Measurements from ENCODE around the gene STYX.

The STYX gene, protein sequence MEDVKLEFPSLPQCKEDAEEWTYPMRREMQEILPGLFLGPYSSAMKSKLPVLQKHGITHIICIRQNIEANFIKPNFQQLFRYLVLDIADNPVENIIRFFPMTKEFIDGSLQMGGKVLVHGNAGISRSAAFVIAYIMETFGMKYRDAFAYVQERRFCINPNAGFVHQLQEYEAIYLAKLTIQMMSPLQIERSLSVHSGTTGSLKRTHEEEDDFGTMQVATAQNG

GRCh38 chr14:52729925-52730708 is at the start of gene STYX:
Gene STYX (plus strand): TSS chr14:52730166. CDS start chr14:52730475, 309 bp downstream.
- peak; percentile 89 to 98 (median 96) for DNase-seq

GRCh38 chr14:52683985-52684520 is 45.9 kb upstream of the STYX start:
- no peak for DNase-seq

GRCh38 chr14:52686176-52686575 is 43.8 kb upstream of the STYX start:
- DNase-seq: no peak

DNA sequence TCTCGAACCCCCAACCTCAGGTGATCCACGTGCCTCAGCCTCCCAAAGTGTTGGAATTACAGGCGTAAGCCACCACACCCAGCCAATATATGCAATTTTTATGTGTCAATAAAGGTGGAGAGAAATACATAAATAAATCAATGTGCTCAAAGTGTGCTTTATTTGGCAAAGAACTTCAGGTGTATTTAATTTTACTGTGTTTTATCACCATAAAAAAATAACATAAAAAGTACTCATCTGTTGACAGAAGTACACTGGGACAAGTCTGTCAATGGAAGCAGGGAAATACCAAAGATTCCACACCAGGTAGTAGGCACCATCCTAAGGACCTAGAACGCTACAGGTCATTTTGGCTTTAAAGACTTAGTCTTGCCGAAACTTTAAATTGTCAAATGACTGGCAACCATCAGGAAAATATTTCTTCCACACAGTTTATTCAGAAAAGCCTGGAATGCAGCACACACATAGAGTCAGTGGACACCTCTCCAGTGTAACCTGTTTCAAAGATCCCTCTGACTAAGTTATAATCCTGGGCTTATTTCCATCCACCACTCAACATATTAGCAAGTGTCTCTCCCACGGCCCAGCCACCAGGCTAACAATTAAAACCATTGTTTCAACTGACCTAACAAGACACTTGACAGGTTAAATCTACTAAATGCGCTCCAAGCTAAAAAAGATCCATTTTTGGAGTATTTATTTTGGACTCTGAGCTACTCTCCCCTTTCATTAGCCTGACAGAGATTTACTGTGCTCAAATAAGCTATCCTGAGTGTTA is 38.8 kb upstream of the STYX start:
- DNase-seq: no peak

- DNase-seq: no peak
Observed at GRCh38 chr14:52692248-52692962, 37.6 kb upstream of the STYX start.

DNA sequence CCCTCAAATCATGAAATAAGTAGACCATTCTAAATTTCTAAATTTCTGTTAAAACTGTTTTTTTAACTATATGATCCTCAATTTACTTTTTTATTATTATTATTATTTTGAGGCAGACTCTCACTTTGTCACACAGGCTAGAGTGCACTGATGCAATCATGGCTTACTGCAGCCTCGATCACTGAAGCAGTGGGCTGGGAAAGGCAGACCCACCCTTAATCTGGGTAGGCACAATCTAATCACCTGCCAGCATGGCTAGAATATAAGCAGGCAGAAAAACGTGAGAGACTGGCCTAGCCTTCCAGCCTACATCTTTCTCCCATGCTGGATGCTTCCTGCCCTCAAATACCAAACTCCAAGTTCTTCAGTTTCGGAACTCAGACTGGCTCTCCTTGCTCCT is 36.9 kb upstream of the STYX start:
- no peak for DNase-seq

- no peak for DNase-seq
Observed at GRCh38 chr14:52693532-52693931, 36.4 kb upstream of the STYX start.

GRCh38 chr14:52694761-52695480 is 35.0 kb upstream of the STYX start:
- peak in 3 of 4 experiments; percentile 6 to 37 (median 21) for DNase-seq

DNA sequence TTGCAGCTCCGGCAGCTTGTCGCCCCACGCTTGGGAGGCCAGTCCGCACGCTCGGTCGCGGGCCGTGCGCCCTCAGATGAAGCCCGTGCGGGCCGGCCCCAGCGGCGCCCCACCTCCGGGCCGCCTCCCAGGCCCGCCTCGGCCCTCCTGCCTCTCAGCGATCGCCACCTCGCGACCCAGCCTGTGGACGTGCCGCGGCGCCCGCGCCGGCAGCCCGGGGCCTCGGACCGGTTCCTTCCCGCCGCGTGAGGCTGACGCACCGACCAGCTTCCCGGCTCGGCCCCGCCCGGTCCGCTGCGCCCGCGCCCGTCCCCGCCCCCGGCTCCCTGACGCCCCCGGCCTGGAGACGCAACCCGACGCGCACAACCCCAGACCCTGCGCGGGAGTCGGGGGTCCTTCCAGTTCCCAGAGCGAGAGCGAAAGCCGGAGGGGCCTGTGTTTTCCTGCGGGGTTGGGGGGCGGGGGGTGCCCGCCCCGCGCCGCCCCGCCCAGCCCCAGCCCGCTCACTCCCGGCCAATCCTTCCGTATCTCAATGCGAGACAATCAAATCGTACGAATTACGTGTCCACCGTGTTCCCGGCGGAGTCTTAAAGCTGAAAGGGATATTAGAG is 34.4 kb upstream of the STYX start, which contains the start of gene ERO1A:
ERO1A (minus strand) TSS at position 78 of the 611 bp plus-strand sequence; CDS start at position 1, 77 bp downstream.
- DNase-seq: peak; percentile 17 to 44 (median 26)

DNA sequence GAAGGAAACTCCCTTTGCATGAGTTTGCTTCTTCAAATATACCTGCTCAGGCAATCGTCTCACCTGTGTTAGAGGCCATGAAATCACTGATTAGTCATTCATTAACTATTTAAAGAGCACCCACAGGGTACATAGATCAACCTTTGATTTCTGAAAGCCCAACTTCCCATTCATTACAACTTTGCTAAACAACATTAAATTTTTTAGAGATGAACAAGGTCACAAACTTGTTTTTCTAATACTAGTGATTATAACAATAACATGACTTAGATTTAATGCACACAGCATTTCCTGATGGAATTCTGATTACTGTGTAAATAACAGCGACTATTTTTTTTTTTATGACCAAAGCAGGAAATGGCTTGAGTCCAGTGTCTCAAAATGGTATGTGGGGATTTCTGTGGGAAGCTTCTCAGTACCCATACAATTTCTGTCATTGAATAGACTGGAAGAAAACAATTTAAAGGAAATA is 29.2 kb upstream of the STYX start:
- no peak for DNase-seq

- DNase-seq: no peak
Observed at GRCh38 chr14:52701223-52701622, 28.7 kb upstream of the STYX start.

DNA sequence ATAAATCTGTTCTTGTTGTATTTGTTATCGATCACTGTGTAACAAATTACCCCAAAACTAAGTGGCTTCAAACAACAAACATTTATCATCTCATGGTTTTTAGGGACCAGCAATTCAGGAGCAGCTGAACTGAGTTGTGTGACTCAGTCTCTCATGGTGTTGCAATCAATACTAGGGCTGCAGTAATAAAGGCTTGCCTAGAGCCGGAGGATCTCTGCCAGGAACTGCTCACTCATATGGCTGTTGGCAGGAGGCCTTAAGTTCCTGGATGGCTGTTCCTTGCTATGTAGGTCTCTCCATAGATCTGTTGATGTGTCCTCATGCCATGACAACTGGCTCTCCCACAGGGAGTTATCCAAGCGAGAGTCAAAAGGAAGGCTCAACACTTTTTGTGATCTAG is 26.7 kb upstream of the STYX start:
- DNase-seq: no peak

- no peak for DNase-seq
Observed at GRCh38 chr14:52703664-52704063, 26.3 kb upstream of the STYX start.

DNA sequence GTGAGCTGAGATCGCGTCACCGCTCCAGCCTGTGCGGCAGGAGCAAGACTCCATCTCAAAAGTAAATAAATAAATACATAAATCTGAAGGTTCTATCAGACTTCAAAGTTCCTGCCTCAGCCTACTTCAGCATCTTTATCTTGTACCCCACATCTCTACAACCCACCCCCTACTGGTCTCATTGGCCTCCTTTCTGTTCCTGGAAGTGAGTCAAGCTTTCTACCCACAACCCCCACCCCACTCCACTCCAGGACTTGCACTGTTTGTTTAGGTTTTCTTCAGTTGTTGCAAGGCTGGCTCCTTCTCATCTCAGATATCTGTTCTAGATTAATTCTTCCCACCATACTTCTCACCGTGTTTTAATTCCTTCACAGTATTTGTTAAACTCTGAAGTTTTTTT is 23.7 kb upstream of the STYX start:
- DNase-seq: no peak

DNA sequence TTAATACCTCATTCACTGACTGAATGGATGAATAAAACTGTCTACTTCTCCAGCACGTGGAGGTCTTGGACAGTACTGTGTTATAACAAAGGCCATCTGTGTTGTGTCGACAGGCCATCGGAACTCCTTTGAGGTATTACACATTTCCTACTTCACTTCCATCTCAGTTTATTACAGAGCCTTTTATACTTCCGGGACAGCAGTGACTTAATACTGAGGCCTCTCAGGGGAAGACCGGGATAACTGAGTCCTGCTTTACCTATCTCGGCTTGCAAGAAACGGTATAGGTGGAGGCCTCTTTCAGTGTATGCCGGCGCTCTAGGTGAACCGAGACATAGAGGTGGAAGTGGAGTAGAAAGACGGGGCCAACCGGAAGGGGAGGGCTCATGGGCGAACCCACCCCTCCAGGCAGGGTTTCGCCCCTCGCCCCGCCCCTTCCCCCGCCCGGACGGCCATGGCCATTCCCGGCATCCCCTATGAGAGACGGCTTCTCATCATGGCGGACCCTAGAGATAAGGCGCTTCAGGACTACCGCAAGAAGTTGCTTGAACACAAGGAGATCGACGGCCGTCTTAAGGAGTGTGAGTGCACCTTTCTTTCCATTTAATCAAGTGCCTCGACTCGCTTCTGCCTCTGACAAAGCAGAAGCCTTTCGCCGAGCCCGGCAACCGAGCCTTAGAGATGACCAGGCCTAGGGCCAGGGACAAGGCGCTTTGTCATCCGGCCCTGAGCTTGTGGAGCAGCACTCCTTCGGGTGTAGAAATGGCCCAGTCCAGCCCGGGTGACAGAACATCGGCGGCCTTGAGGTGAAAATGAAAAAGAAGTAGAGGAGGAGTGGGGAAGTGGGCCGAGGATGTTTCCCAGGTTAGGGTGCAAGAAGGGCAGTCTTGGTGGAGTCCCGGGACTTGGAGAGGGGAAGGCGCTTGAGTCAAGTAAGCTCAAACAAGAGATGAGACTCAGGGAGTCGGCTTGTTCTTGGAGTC is 23.0 kb upstream of the STYX start, which contains the start of gene PSMC6:
PSMC6 (plus strand) TSS at position 477 of the 983 bp plus-strand sequence; CDS start at position 497, 20 bp downstream.
- peak; percentile 78 to 95 (median 87) for DNase-seq

- DNase-seq: no peak
Observed at GRCh38 chr14:52711666-52712065, 18.3 kb upstream of the STYX start.

DNA sequence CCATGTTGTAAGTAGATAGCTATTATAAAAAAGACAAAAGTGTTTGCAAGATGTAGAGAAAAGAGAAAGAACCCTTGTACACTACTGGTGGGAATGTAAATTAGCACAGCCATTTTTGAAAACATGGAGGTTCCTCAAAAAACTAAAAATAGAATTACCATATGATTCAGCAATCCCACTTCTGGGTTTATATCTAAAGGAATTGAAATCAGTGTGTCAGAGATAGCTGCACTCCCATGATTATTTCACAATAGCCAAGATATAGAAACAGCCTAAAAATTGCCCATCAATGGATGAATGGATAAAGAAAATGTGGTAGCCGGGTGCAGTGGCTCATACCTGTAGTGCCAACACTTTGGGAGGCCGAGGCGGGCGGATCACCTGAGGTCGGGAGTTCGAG is 13.8 kb upstream of the STYX start:
- DNase-seq: no peak

DNA sequence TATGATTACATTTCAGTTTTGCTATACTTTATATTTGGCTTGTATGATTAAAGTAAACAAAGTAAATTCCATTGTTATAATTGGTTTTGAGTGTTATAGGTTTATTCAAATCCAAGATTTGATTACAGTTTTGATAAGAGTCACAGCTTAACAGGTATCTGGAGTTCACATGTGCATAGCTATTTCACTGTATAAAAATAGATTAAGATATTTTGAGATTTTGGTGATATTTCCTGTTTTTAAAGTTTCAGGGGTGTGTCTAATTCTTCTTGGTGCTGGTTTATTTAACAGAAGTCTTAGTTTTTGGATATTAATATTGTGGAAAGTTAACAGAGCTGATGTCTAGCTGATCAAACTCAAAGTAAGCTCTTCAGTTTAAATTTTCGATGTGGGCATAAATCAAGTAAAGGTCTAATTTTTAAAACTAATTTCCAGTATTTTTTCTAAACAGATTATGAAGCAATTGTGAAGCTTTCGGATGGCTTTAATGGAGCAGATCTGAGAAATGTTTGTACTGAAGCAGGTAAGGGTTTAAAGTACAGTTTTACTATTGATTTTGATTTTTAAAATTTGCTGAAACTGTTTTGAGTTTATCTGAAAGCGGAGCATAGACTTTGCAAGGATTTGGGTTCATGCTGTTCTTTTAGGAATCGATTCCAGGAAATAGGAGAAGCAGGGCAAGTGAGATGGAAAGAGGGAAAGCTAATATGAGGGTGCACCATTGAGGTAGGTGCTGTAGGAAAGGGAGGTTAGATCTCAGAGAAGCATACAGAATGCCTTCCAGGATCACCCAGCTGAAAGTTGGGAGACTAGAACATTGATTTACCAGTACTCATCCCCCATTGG is 6.2 kb upstream of the STYX start:
- no peak for DNase-seq

- no peak for DNase-seq
Observed at GRCh38 chr14:52724360-52724644, 5.7 kb upstream of the STYX start.
